K562 (cell line): ENCODE data around the gene KSR2. TPM values are rescaled to one million over a fixed set of nuclear protein-coding genes. Genes with fewer than 3 reads are reported as not detected.

Source experiments
- NR2C2 ChIP-seq, 2 experiments: fragments of 200-800 bp in 1 of 2; sonication (Bioruptor generic) in 1 of 2; sonication (generic) in 1 of 2; formaldehyde crosslinking in 1 of 2; IDR thresholded peaks; 2 replicates each; pipeline versions ENCODE4 v1.6.1 to v1.8.0; 2016 to 2022; ENCODE audit warnings: mild to moderate bottlenecking in 1 of 2, missing compliant biosample characterization in 1 of 2, missing genetic modification characterization in 1 of 2, missing genetic modification reagents in 1 of 2
- POLR2H ChIP-seq: IDR thresholded peaks from 2 replicates; pipeline ENCODE4 v1.6.1; 2016; ENCODE audit warnings: missing genetic modification characterization, low read depth, mild to moderate bottlenecking, control low read depth, missing compliant biosample characterization, moderate library complexity
- RFX7 ChIP-seq: fragments of 250-450 bp; sonication (Bioruptor Pico); IDR thresholded peaks from 2 replicates; pipeline ENCODE4 v1.5.1; 2021; ENCODE audit warnings: mild to moderate bottlenecking
- SMARCE1 ChIP-seq: fragments of 450-650 bp; IDR thresholded peaks from 2 replicates; pipeline ENCODE4 v1.7.1; 2016; ENCODE audit warnings: mild to moderate bottlenecking
- SMC3 ChIP-seq: conservative IDR thresholded peaks from 2 replicates; pipeline ENCODE4 v1.6.1; 2011; ENCODE audit warnings: low read depth, low read length, improper control_type of control experiment; ENCODE audit not compliant: insufficient read depth
- ZBTB34 ChIP-seq: fragments of 250-450 bp; sonication (Bioruptor Pico); IDR thresholded peaks from 2 replicates; pipeline ENCODE4 v1.8.0; 2021; ENCODE audit warnings: mild to moderate bottlenecking, moderate library complexity
- ZNF57 ChIP-seq: fragments of 450-650 bp; formaldehyde crosslinking; IDR thresholded peaks from 2 replicates; pipeline ENCODE4 v1.4.0; 2020; ENCODE audit warnings: mild to moderate bottlenecking, moderate library complexity
- ZNF655 ChIP-seq: fragments of 250-450 bp; sonication (Bioruptor Pico); IDR thresholded peaks from 2 replicates; pipeline ENCODE4 v1.5.0; 2021
- polyA plus RNA-seq, 8 experiments: library from polyadenylated mRNA; depleted of rRNA in 4 of 8; stranded (reverse) in 5 of 8; unstranded in 3 of 8; fragments of >200 nt; fragmentation: Nextera tagmentation in 2 of 8; fragmentation: Illumina TruSeq in 1 of 8; extraction: Ambion mirVana in 2 of 8; extraction: Trizol in 1 of 8; gene quantifications; 2 replicates each; pipeline versions ENCODE4 v1.2.1 to v1.2.3, GENCODE V29; 2011 to 2014; ENCODE audit warnings: inconsistent platforms in 1 of 8, missing spikeins in 1 of 8
- total RNA-seq, 7 experiments: library from RNA; depleted of rRNA in 6 of 7; stranded (reverse); fragments of >200 nt in 6 of 7; fragmentation: Illumina TruSeq in 2 of 7; extraction: Trizol in 2 of 7; gene quantifications; 2 replicates each; pipeline versions ENCODE4 v1.2.1 to v1.2.3, GENCODE V29; 2011 to 2021; ENCODE audit warnings: low replicate concordance in 1 of 7
- TF ChIP-seq, protein P1 (sequence below): fragments of 450-650 bp; formaldehyde crosslinking; IDR thresholded peaks from 2 replicates; pipeline ENCODE4 v1.4.0; 2020; ENCODE audit warnings: mild to moderate bottlenecking
- TF ChIP-seq, protein P2 (sequence below): IDR thresholded peaks from 2 replicates; pipeline ENCODE4 v1.6.1; 2014; ENCODE audit warnings: antibody characterized with exemption

KSR2 gene
- total and polyA plus RNA-seq, 9 of the 15 experiments (the other 6 are each of a cell fraction or from before 2014, with no cell fraction given) = not detected

DNA sequence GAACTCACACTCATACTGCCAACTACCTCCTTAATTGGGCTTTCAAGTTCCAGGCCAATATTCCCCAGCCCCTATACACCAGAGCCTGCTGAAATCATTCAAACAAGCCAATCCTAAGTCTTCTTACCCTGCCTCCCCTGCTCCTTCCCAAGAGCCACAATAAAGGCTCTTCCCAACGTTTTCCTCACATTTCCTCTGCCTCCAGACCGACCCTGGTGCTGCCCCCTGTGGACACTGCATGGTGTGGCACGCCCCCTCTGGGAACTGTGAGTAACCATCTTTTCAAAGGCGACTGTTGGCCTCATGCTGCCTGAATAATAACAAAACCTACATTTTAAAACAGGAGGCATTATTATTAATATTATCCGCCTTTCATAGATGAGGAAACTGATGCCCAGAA is 495.8 kb downstream of the KSR2 start (continued):
- TF ChIP-seq, protein P1, sequence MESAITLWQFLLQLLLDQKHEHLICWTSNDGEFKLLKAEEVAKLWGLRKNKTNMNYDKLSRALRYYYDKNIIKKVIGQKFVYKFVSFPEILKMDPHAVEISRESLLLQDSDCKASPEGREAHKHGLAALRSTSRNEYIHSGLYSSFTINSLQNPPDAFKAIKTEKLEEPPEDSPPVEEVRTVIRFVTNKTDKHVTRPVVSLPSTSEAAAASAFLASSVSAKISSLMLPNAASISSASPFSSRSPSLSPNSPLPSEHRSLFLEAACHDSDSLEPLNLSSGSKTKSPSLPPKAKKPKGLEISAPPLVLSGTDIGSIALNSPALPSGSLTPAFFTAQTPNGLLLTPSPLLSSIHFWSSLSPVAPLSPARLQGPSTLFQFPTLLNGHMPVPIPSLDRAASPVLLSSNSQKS = no peak
- TF ChIP-seq SMC3 (0 out of 2 replicates have a peak, but pooled peaks have one; percentile 17), ZBTB34 (CRISPR knock-in tag) (no peak), SMARCE1 (no peak), ZNF655 (no peak), ZNF57 (CRISPR knock-in tag) (no peak), POLR2H (tag) (no peak), NR2C2 (CRISPR knock-in tag; IDR thresholded peaks at IDR 0.05) (no peak), NR2C2 (tag; IDR thresholded peaks at IDR 0.05) (no peak), RFX7 (CRISPR knock-in tag) (no peak)
- TF ChIP-seq, protein P2, sequence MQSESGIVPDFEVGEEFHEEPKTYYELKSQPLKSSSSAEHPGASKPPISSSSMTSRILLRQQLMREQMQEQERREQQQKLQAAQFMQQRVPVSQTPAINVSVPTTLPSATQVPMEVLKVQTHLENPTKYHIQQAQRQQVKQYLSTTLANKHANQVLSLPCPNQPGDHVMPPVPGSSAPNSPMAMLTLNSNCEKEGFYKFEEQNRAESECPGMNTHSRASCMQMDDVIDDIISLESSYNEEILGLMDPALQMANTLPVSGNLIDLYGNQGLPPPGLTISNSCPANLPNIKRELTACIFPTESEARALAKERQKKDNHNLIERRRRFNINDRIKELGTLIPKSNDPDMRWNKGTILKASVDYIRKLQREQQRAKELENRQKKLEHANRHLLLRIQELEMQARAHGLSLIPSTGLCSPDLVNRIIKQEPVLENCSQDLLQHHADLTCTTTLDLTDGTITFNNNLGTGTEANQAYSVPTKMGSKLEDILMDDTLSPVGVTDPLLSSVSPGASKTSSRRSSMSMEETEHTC = no peak
